CD14-positive monocyte (primary cell): ENCODE data around the gene CNOT3. TPM values are rescaled to one million over a fixed set of nuclear protein-coding genes. Genes with fewer than 3 reads are reported as not detected.

ENCODE experiments used
- DNase-seq, 3 donors: peaks; one replicate each; pipeline ENCODE4 v3.0.0-alpha.2; 2011 to 2022
- H2AFZ ChIP-seq: 2 replicates; pipeline ENCODE4 v1.6.0; 2012; ENCODE audit warnings: mild to moderate bottlenecking, low read depth, low read length, inconsistent platforms; ENCODE audit not compliant: insufficient read depth, poor library complexity, severe bottlenecking
- H3K27ac ChIP-seq, 2 donors: 1 replicate in 1 of 2; 2 replicates in 1 of 2; pipeline ENCODE4 v1.5.1; 2012 to 2013; ENCODE audit warnings: low read length in 2 of 2, control low read depth in 1 of 2, inconsistent platforms in 1 of 2, low read depth in 1 of 2, mild to moderate bottlenecking in 1 of 2
- H3K27me3 ChIP-seq, 2 donors: one replicate each; pipeline versions ENCODE4 v1.6.0 to v1.6.1; 2011 to 2013; ENCODE audit warnings: low read length in 2 of 2; ENCODE audit not compliant: control insufficient read depth in 2 of 2, insufficient read depth in 2 of 2
- H3K36me3 ChIP-seq, 2 donors: replicated peaks in 1 of 2; 1 replicate in 1 of 2; 2 replicates in 1 of 2; pipeline versions ENCODE4 v1.5.1 to v1.6.1; 2012 to 2013; ENCODE audit warnings: low read length in 2 of 2, control low read depth in 1 of 2, inconsistent platforms in 1 of 2, mild to moderate bottlenecking in 1 of 2; ENCODE audit not compliant: insufficient read depth in 2 of 2, control insufficient read depth in 1 of 2
- H3K4me1 ChIP-seq, 2 donors: 1 replicate in 1 of 2; 2 replicates in 1 of 2; pipeline versions ENCODE4 v1.5.1 to v1.6.1; 2012 to 2013; ENCODE audit warnings: low read length in 2 of 2, control low read depth in 1 of 2, inconsistent platforms in 1 of 2, mild to moderate bottlenecking in 1 of 2, moderate library complexity in 1 of 2; ENCODE audit not compliant: insufficient read depth in 2 of 2, control insufficient read depth in 1 of 2
- H3K4me2 ChIP-seq: replicated peaks from 2 replicates; pipeline ENCODE3; 2012; ENCODE audit warnings: low read length, moderate library complexity, mild to moderate bottlenecking; ENCODE audit not compliant: poor library complexity, severe bottlenecking; ENCODE audit errors: extremely low read depth
- H3K4me3 ChIP-seq, 3 experiments: fragments of 200-600 bp in 1 of 3; sonication (generic) in 1 of 3; replicated peaks in 1 of 3; 1 replicate in 2 of 3; 2 replicates in 1 of 3; pipeline ENCODE4 v1.5.1; 2011 to 2013; ENCODE audit warnings: low read length in 3 of 3, mild to moderate bottlenecking in 3 of 3, control low read depth in 2 of 3, low read depth in 2 of 3, inconsistent platforms in 1 of 3, moderate library complexity in 1 of 3
- H3K79me2 ChIP-seq: 2 replicates; pipeline ENCODE4 v1.6.0; 2012; ENCODE audit warnings: mild to moderate bottlenecking, control low read depth, inconsistent platforms, low read length, moderate library complexity; ENCODE audit not compliant: insufficient read depth
- H3K9ac ChIP-seq: 2 replicates; pipeline ENCODE4 v1.6.0; 2017; ENCODE audit warnings: low read length, mild to moderate bottlenecking; ENCODE audit not compliant: insufficient read depth, poor library complexity, severe bottlenecking
- H3K9me3 ChIP-seq, 2 donors: replicated peaks in 1 of 2; 1 replicate in 1 of 2; 2 replicates in 1 of 2; pipeline versions ENCODE4 v1.5.1 to v1.6.1; 2012 to 2013; ENCODE audit warnings: low read length in 2 of 2, control low read depth in 1 of 2; ENCODE audit not compliant: control insufficient read depth in 1 of 2, insufficient read depth in 1 of 2
- H4K20me1 ChIP-seq: 2 replicates; pipeline ENCODE4 v1.6.0; 2012; ENCODE audit warnings: mild to moderate bottlenecking, low read length, control low read depth, moderate library complexity; ENCODE audit not compliant: insufficient read depth
- H3K27ac Mint-ChIP-seq, 7 donors: one replicate each; pipeline ENCODE4 v1.8.0; 2020; ENCODE audit warnings: mild to moderate bottlenecking in 7 of 7, mixed read lengths in 7 of 7, moderate library complexity in 6 of 7, inconsistent platforms in 2 of 7
- H3K27me3 Mint-ChIP-seq, 3 donors: one replicate each; pipeline ENCODE4 v1.8.0; 2021 to 2022; ENCODE audit warnings: low read depth in 3 of 3, mild to moderate bottlenecking in 3 of 3, mixed read lengths in 3 of 3, moderate library complexity in 3 of 3, inconsistent platforms in 1 of 3
- H3K36me3 Mint-ChIP-seq, 2 donors: one replicate each; pipeline ENCODE4 v1.8.0; 2020; ENCODE audit warnings: mixed read lengths in 2 of 2, inconsistent platforms in 1 of 2, mild to moderate bottlenecking in 1 of 2
- H3K4me1 Mint-ChIP-seq: one replicate; pipeline ENCODE4 v1.8.0; 2020; ENCODE audit warnings: mild to moderate bottlenecking, mixed read lengths
- H3K4me3 Mint-ChIP-seq, 2 donors: one replicate each; pipeline ENCODE4 v1.8.0; 2020; ENCODE audit warnings: mild to moderate bottlenecking in 2 of 2, mixed read lengths in 2 of 2, moderate library complexity in 1 of 2
- H3K9me3 Mint-ChIP-seq, 7 donors: one replicate each; pipeline ENCODE4 v1.8.0; 2020 to 2022; ENCODE audit warnings: mixed read lengths in 7 of 7, mild to moderate bottlenecking in 6 of 7, moderate library complexity in 6 of 7, inconsistent platforms in 2 of 7
- WGBS: methylation state at CpG from one replicate; pipeline ENCODE4 v1.1.5; 2013; ENCODE audit warnings: missing lambda C conversion rate; ENCODE audit not compliant: insufficient coverage; 5-methylcytosine and 5-hydroxymethylcytosine counted together
- intact Hi-C, 2 donors: fragments of 100-400 bp; cut with micrococcal nuclease; formaldehyde crosslinking; loops; one replicate each; pipeline versions ENCODE4 v1.15.0 to v1.15.1; 2023
- polyA plus RNA-seq, 3 donors: library from polyadenylated mRNA; depleted of rRNA in 1 of 3; unstranded in 2 of 3; stranded (reverse) in 1 of 3; fragments of 300-500 nt in 2 of 3; fragments of >200 nt in 1 of 3; fragmentation: Illumina TruSeq in 2 of 3; gene quantifications; 1 replicate in 2 of 3; 2 replicates in 1 of 3; pipeline ENCODE4 v1.2.3, GENCODE V29; 2012 to 2021
- TF ChIP-seq, protein P1 (sequence below): fragments of 200-600 bp; IDR thresholded peaks from one replicate; pipeline ENCODE4 v1.8.0; 2022; ENCODE audit warnings: antibody characterized with exemption, mild to moderate bottlenecking

Gene CNOT3
- polyA plus RNA-seq, 3 donors = 3.0 to 22.5 (median 4.2) TPM

DNA sequence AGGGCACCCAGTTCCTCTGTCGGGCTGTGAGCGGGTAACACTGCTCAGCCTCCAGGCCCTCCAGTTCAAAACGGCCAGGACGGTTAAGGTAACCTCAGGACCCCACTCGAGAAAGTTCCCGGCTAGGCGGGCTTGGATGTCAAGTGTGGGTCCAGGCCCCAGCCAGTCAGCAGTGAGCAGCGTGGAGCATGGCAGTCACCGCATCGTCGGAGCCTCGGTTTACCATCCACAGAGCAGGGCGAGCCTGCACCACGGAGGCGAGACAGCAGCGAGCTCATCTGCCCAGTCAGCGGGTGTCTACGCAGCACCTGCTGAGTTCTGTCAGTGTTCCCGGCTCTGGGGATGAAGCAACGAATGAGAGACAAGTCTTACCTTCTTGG lies 8.0 kb upstream of the CNOT3 start:
- peaks cover 61 to 69% of the 10 kb centered on the region in 2 donors for H3K36me3 ChIP-seq
- Mint-ChIP-seq H3K36me3 (peaks cover 50 to 80% of the 10 kb centered on the region in 2 donors), H3K27ac (no peak overlapping the region), H3K4me1 (no peaks in the 10 kb centered on the region), H3K4me3 (no peak overlapping the region), H3K27me3 (peaks cover 2% of the 10 kb centered on the region in 3 donors), H3K9me3 (peaks cover 0 to 2% (median 0%) of the 10 kb centered on the region in 7 donors)
- intact Hi-C loops = no loop called here
- H3K9ac ChIP-seq = no peak overlapping the region
- H3K27me3 ChIP-seq = peaks cover 0 to 3% of the 10 kb centered on the region in 2 donors
- no peak overlapping the region for H3K4me2 ChIP-seq
- H3K9me3 ChIP-seq = peaks cover 0 to 2% of the 10 kb centered on the region in 2 donors
- TF ChIP-seq, protein P1, sequence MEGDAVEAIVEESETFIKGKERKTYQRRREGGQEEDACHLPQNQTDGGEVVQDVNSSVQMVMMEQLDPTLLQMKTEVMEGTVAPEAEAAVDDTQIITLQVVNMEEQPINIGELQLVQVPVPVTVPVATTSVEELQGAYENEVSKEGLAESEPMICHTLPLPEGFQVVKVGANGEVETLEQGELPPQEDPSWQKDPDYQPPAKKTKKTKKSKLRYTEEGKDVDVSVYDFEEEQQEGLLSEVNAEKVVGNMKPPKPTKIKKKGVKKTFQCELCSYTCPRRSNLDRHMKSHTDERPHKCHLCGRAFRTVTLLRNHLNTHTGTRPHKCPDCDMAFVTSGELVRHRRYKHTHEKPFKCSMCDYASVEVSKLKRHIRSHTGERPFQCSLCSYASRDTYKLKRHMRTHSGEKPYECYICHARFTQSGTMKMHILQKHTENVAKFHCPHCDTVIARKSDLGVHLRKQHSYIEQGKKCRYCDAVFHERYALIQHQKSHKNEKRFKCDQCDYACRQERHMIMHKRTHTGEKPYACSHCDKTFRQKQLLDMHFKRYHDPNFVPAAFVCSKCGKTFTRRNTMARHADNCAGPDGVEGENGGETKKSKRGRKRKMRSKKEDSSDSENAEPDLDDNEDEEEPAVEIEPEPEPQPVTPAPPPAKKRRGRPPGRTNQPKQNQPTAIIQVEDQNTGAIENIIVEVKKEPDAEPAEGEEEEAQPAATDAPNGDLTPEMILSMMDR = no peak
- no peak for DNase-seq
- H3K79me2 ChIP-seq = no peaks in the 10 kb centered on the region
- no peaks in the 10 kb centered on the region for H4K20me1 ChIP-seq
- 100% methylated on average over 19 of the region's 20 CpGs for WGBS
- H3K4me3 ChIP-seq = no peak overlapping the region
- no peak overlapping the region for H3K27ac ChIP-seq
- no peaks in the 10 kb centered on the region for H3K4me1 ChIP-seq
- H2AFZ ChIP-seq = no peak overlapping the region

DNA sequence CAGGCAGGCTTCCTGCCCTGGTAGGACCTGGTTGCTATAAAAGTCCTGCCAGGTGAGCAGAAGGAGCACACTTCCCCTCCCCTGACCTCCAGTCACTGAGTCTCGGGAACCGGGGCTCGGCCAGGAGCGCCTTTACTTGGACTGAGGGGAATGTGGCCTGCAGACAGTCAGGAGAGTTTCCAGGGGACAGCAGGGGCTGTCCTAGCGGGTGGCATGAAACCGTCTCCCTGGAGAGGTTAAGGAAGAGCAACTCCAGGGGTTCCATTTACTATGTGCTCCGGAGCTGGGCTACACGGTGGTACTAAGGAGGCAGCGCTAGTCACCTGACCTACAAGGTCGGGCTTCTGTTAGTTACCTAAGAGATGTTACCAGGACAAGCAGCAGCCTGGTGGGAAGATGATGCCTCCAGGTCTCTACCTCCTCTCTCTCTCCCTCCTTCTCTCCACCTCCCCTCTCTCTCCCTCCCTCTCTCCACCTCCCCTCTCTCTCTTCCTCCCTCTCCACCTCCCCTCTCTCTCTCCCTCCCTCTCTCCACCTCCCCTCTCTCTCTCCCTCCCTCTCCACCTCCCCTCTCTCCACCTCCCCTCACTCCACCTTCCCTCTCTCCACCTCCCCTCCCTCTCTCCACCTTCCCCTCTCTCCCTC lies 4.1 kb upstream of the CNOT3 start:
- H3K27ac ChIP-seq = no peak overlapping the region
- H3K4me2 ChIP-seq = no peak overlapping the region
- H3K27ac Mint-ChIP-seq = no peak overlapping the region
- peaks cover 20 to 43% of the 10 kb centered on the region in 2 donors for H3K36me3 Mint-ChIP-seq
- H3K4me1 ChIP-seq = peaks cover 15 to 19% of the 10 kb centered on the region in 2 donors
- H3K4me1 Mint-ChIP-seq = peaks cover 12% of the 10 kb centered on the region
- 88% methylated on average over 10 of the region's 10 CpGs for WGBS
- H3K9me3 ChIP-seq = peaks cover 0 to 2% of the 10 kb centered on the region in 2 donors
- H3K4me3 Mint-ChIP-seq = no peak overlapping the region
- H3K9ac ChIP-seq = no peak overlapping the region
- H3K27me3 ChIP-seq = peaks cover 0 to 3% of the 10 kb centered on the region in 2 donors
- peaks cover 0 to 2% (median 0%) of the 10 kb centered on the region in 7 donors for H3K9me3 Mint-ChIP-seq
- DNase-seq = peak in 1 of 3 donors; percentile 63
- H4K20me1 ChIP-seq = peaks cover 4% of the 10 kb centered on the region
- H3K36me3 ChIP-seq = peaks cover 29 to 33% of the 10 kb centered on the region in 2 donors
- intact Hi-C loops = no loop called here
- H3K27me3 Mint-ChIP-seq = peaks cover 2 to 12% (median 2%) of the 10 kb centered on the region in 3 donors
- TF ChIP-seq, protein P1 = no peak
- H3K79me2 ChIP-seq = peaks cover 9% of the 10 kb centered on the region
- H3K4me3 ChIP-seq = no peak overlapping the region
- H2AFZ ChIP-seq = no peak overlapping the region
